K562 (cell line): ENCODE measurements around the gene ASB6. TPM values are rescaled to one million over a fixed set of nuclear protein-coding genes. Genes with fewer than 3 reads are reported as not detected.
A peak's percentile ranks its signal among the peaks of the same experiment; 100 is the strongest.
"Not testable (repeated sequence)": the region's sequence is repeated elsewhere in the genome, so short reads cannot be mapped to it uniquely, and the experiment has no call there.

Experiments used
- ATAC-seq: fragments of 200-7000 bp; cut with Tn5 transposase; 3 replicates; pipeline ENCODE4 v1.9.1; 2020; ENCODE audit warnings: moderate library complexity
- BruUV-seq: library from RNA; stranded (reverse); fragments of 400-500 nt; replicated peaks from 2 replicates; lab custom pipeline; 2021; lab: Mats Ljungman, UMichigan
- CTCF ChIA-PET: fragments of 300-600 bp; formaldehyde crosslinking; extraction: SDS; loops from one replicate; lab custom pipeline; 2021; ENCODE audit warnings: low intra/inter-chr PET ratio; lab: Yijun Ruan, JAX
- POLR2A ChIA-PET: fragments of 300-600, 350-650 bp; sonication (Branson Sonifier 250); formaldehyde crosslinking; extraction: SDS; loops from one replicate; lab custom pipeline; 2021; ENCODE audit warnings: antibody characterized with exemption, inconsistent platforms; lab: Yijun Ruan, JAX
- DNase-seq, 4 experiments: peaks; one replicate each; pipeline versions ENCODE4 v3.0.0 to v3.0.0-alpha.2; 2011 to 2018; ENCODE audit warnings: low spot score in 3 of 4, mixed read lengths in 3 of 4; ENCODE audit errors: extremely low read depth in 1 of 4
- FAIRE-seq: peaks from 2 replicates; lab custom pipeline; 2011; peaks lifted over from hg19 to GRCh38; lab: Jason Lieb, UNC
- H2AFZ ChIP-seq: 2 replicates; pipeline ENCODE4 v1.6.0; 2011; ENCODE audit warnings: low read depth, low read length, control low read depth, inconsistent platforms
- H3K27ac ChIP-seq: fragments of 200-600 bp; 3 replicates; pipeline ENCODE4 v1.8.0; 2011; ENCODE audit warnings: low read depth, mild to moderate bottlenecking, control low read depth, inconsistent platforms, low read length, moderate library complexity, mixed read lengths; ENCODE audit errors: extremely low read depth
- H3K27me3 ChIP-seq, 2 experiments: fragments of 300-600 bp in 1 of 2; 2 replicates in 1 of 2; 3 replicates in 1 of 2; pipeline versions ENCODE4 v1.6.0 to v1.8.0; 2011; ENCODE audit warnings: inconsistent platforms in 2 of 2, low read length in 2 of 2, mild to moderate bottlenecking in 1 of 2, mixed read lengths in 1 of 2, moderate library complexity in 1 of 2; ENCODE audit not compliant: control insufficient read depth in 2 of 2, insufficient read depth in 2 of 2
- H3K36me3 ChIP-seq: fragments of 300-600 bp; 3 replicates; pipeline ENCODE4 v1.8.0; 2011; ENCODE audit warnings: mild to moderate bottlenecking, low read length, inconsistent platforms; ENCODE audit not compliant: control insufficient read depth, insufficient read depth
- H3K4me1 ChIP-seq, 2 experiments: fragments of 200-600 bp in 1 of 2; replicated peaks in 1 of 2; 2 replicates in 1 of 2; 3 replicates in 1 of 2; pipeline versions ENCODE4 v1.5.1 to v1.8.0; 2011; ENCODE audit warnings: inconsistent platforms in 2 of 2, low read length in 2 of 2, mild to moderate bottlenecking in 1 of 2, mixed read lengths in 1 of 2, moderate library complexity in 1 of 2; ENCODE audit not compliant: control insufficient read depth in 2 of 2, insufficient read depth in 2 of 2
- H3K4me2 ChIP-seq: 2 replicates; pipeline ENCODE4 v1.6.1; 2011; ENCODE audit warnings: low read length, control low read depth, inconsistent platforms, mixed read lengths; ENCODE audit not compliant: insufficient read depth
- H3K4me3 ChIP-seq: fragments of 200-600 bp; sonication (generic), shearing (Covaris generic); 2 replicates; pipeline ENCODE4 v1.5.1; 2016; ENCODE audit warnings: control low read depth, inconsistent platforms
- H3K79me2 ChIP-seq: fragments of 200-600 bp; 3 replicates; pipeline ENCODE4 v1.8.0; 2011; ENCODE audit warnings: low read length, inconsistent platforms; ENCODE audit not compliant: control insufficient read depth, insufficient read depth
- H3K9ac ChIP-seq, 2 experiments: 2 replicates each; pipeline versions ENCODE4 v1.6.0 to v1.6.1; 2011; ENCODE audit warnings: low read depth in 2 of 2, low read length in 2 of 2, control low read depth in 1 of 2, inconsistent platforms in 1 of 2, mild to moderate bottlenecking in 1 of 2, mixed read lengths in 1 of 2; ENCODE audit not compliant: insufficient read depth in 1 of 2
- H3K9me1 ChIP-seq: one replicate; pipeline ENCODE4 v1.6.0; 2011; ENCODE audit warnings: inconsistent platforms, mild to moderate bottlenecking, low read length, moderate library complexity; ENCODE audit not compliant: control insufficient read depth, insufficient read depth
- H3K9me3 ChIP-seq: replicated peaks from 2 replicates; pipeline ENCODE4 v1.5.1; 2011; ENCODE audit warnings: low read depth, low read length, inconsistent platforms; ENCODE audit not compliant: control insufficient read depth, insufficient read depth
- H4K20me1 ChIP-seq: replicated peaks from 2 replicates; pipeline ENCODE4 v1.6.1; 2011; ENCODE audit warnings: low read length, inconsistent platforms, mixed read lengths; ENCODE audit not compliant: control insufficient read depth, insufficient read depth
- CEBPB ChIP-seq: fragments of 450-650 bp; IDR thresholded peaks from 2 replicates; pipeline ENCODE4 v1.6.1; 2016; ENCODE audit warnings: missing genetic modification characterization, missing compliant biosample characterization
- FOXJ2 ChIP-seq: fragments of 200-800 bp; sonication (Bioruptor generic); IDR thresholded peaks from 2 replicates; pipeline ENCODE4 v1.6.1; 2016; ENCODE audit warnings: missing genetic modification characterization, missing compliant biosample characterization
- NFIC ChIP-seq: fragments of 450-650 bp; IDR thresholded peaks from 2 replicates; pipeline ENCODE4 v1.6.1; 2017; ENCODE audit warnings: mild to moderate bottlenecking, inconsistent platforms
- ZKSCAN8 ChIP-seq: fragments of 200-800 bp; sonication (Bioruptor generic); IDR thresholded peaks from 2 replicates; pipeline ENCODE4 v1.6.1; 2016; ENCODE audit warnings: missing genetic modification characterization, missing compliant biosample characterization
- WGBS: fragments of 100-300 bp; shearing (Covaris generic); methylation state at CpG from one replicate; pipeline ENCODE4 v1.1.6; 2016; ENCODE audit warnings: low coverage, mixed read lengths; ENCODE audit not compliant: insufficient coverage; ENCODE audit errors: missing lambda C conversion rate; 5-methylcytosine and 5-hydroxymethylcytosine counted together
- in situ Hi-C: fragments of 300-500 bp; cut with MboI; formaldehyde crosslinking; loops from 4 replicates; pipeline ENCODE4 v1.15.0; 2018; ENCODE audit warnings: inconsistent platforms, mixed read lengths
- intact Hi-C: fragments of 100-400 bp; cut with micrococcal nuclease; formaldehyde crosslinking; loops from 2 replicates; pipeline ENCODE4 v1.14.2; 2022
- polyA plus RNA-seq, 8 experiments: library from polyadenylated mRNA; depleted of rRNA in 4 of 8; stranded (reverse) in 5 of 8; unstranded in 3 of 8; fragments of >200 nt; fragmentation: Nextera tagmentation in 2 of 8; fragmentation: Illumina TruSeq in 1 of 8; extraction: Ambion mirVana in 2 of 8; extraction: Trizol in 1 of 8; gene quantifications; 2 replicates each; pipeline versions ENCODE4 v1.2.1 to v1.2.3, GENCODE V29; 2011 to 2014; ENCODE audit warnings: inconsistent platforms in 1 of 8, missing spikeins in 1 of 8
- total RNA-seq, 7 experiments: library from RNA; depleted of rRNA in 6 of 7; stranded (reverse); fragments of >200 nt in 6 of 7; fragmentation: Illumina TruSeq in 2 of 7; extraction: Trizol in 2 of 7; gene quantifications; 2 replicates each; pipeline versions ENCODE4 v1.2.1 to v1.2.3, GENCODE V29; 2011 to 2021; ENCODE audit warnings: low replicate concordance in 1 of 7

Gene ASB6
- total and polyA plus RNA-seq, 9 of the 15 experiments (the other 6 are each of a cell fraction or from before 2014, with no cell fraction given) = 0.92 to 17.8 (median 11.3) TPM

- Histone ChIP-seq H3K4me3 (no peak overlapping the region), H3K79me2 (no peaks in the 10 kb centered on the region), H3K36me3 (no peaks in the 10 kb centered on the region), H2AFZ (no peak overlapping the region), H3K9ac (no peak overlapping the region), H3K27me3 (no peaks in the 10 kb centered on the region), H3K9me1 (no peaks in the 10 kb centered on the region), H3K4me2 (no peak overlapping the region), H3K4me1 (peaks cover 20 to 36% of the 10 kb centered on the region in 2 experiments), H4K20me1 (no peaks in the 10 kb centered on the region), H3K9me3 (no peaks in the 10 kb centered on the region), H3K27ac (no peak overlapping the region)
- DNase-seq (no peak), FAIRE-seq (no peak), ATAC-seq (no peak)
- CTCF ChIA-PET = no interaction called here
- POLR2A ChIA-PET = no interaction called here
- intact Hi-C loops = loop anchor here (10.0 kb wide), 1 partner anchor 190 kb away; no protein-coding TSS in a partner anchor
- in situ Hi-C loops = no loop called here
- TF ChIP-seq FOXJ2 (tag) (no peak), ZKSCAN8 (CRISPR knock-in tag) (no peak), NFIC (peak; percentile 51), CEBPB (tag) (0 out of 2 replicates have a peak, but pooled peaks have one; percentile 16)
- WGBS = 34% methylated on average over 7 of the region's 7 CpGs
- no TSS peak for BruUV-seq
These were observed 47.3 kb downstream of the ASB6 start for GRCh38 chr9:129594632-129595031.

GRCh38 chr9:129592790-129593189 lies 49.2 kb downstream of the ASB6 start:
- POLR2A ChIA-PET = interaction anchor here (0.7 to 1.0 kb wide), 2 partner anchors 22 to 90 kb away, joined by 3 to 4 read pairs; no protein-coding TSS in a partner anchor
- CTCF ChIA-PET, H3K9me1 ChIP-seq, H3K4me3 ChIP-seq, H4K20me1 ChIP-seq, H3K27ac ChIP-seq, H3K9ac ChIP-seq, H3K36me3 ChIP-seq, FAIRE-seq, H3K4me2 ChIP-seq, in situ Hi-C loops, BruUV-seq, DNase-seq, H3K79me2 ChIP-seq, H3K27me3 ChIP-seq, ATAC-seq, H3K9me3 ChIP-seq, H2AFZ ChIP-seq: not testable (repeated sequence)
- intact Hi-C loops = loop anchor here (10.0 kb wide), 1 partner anchor 188 kb away; no protein-coding TSS in a partner anchor
- WGBS = 57% methylated on average over 10 of the region's 10 CpGs
- H3K4me1 ChIP-seq = peaks cover 30 to 31% of the 10 kb centered on the region in 2 experiments
